ENCODE results near the gene ZMAT5.

- TF ChIP-seq POLR2A (IDR thresholded peaks at IDR 0.05; ENCODE audit: low read depth, low read length) (no peak), SPI1 (IDR thresholded peaks at IDR 0.05; ENCODE audit: low read depth, low read length) (no peak), POLR2AphosphoS5 (IDR thresholded peaks at IDR 0.05; ENCODE audit: low read depth, low read length) (no peak), TAF1 (IDR thresholded peaks at IDR 0.05; ENCODE audit: low read depth, low read length) (no peak), PAX5 (IDR thresholded peaks at IDR 0.05; ENCODE audit: insufficient read depth, low read length, severe bottlenecking) (no peak), POU2F2 (IDR thresholded peaks at IDR 0.05; ENCODE audit: low read depth, low read length) (no peak)
These were observed 49.0 kb downstream of the ZMAT5 start for GRCh38 chr22:29717789-29718188.
